Right renal cortex interstitium (tissue), 3 donors: ENCODE data around the gene SMARCE1. TPM values are rescaled to one million over a fixed set of nuclear protein-coding genes. Genes with fewer than 3 reads are reported as not detected.

ENCODE experiments used
- DNase-seq, 3 donors: peaks; one replicate each; pipeline ENCODE4 v3.0.0-alpha.2; 2013; ENCODE audit warnings: low read depth in 3 of 3, low spot score in 2 of 3
- polyA plus RNA-seq, 3 donors: library from polyadenylated mRNA; unstranded; fragments of 120-200 nt; gene quantifications; one replicate each; pipeline ENCODE4 v1.2.1, GENCODE V29; 2013; ENCODE audit not compliant: insufficient read length in 3 of 3

Gene SMARCE1
- polyA plus RNA-seq, 3 donors, result 272 to 303 (median 302) TPM

- peak in 2 of 3 donors; percentile 13 to 43 for DNase-seq
Observed at GRCh38 chr17:40646791-40647623, 611 bp downstream of the SMARCE1 start.

- no peak for DNase-seq
Observed at GRCh38 chr17:40645943-40646342, 1.7 kb downstream of the SMARCE1 start.

GRCh38 chr17:40645291-40645690 lies 2.3 kb downstream of the SMARCE1 start:
- no peak for DNase-seq

GRCh38 chr17:40637931-40638330 lies 9.7 kb downstream of the SMARCE1 start:
- DNase-seq, result no peak

GRCh38 chr17:40633871-40634270 lies 13.7 kb downstream of the SMARCE1 start:
- DNase-seq, result no peak

GRCh38 chr17:40632216-40632615 lies 15.4 kb downstream of the SMARCE1 start:
- no peak for DNase-seq

GRCh38 chr17:40629842-40630241 lies 17.8 kb downstream of the SMARCE1 start:
- DNase-seq, result no peak

GRCh38 chr17:40625311-40625710 lies 22.3 kb downstream of the SMARCE1 start:
- no peak for DNase-seq

GRCh38 chr17:40623419-40624210 lies 24.0 kb downstream of the SMARCE1 start:
- DNase-seq, result no peak

- no peak for DNase-seq
Observed at GRCh38 chr17:40622509-40622928, 25.1 kb downstream of the SMARCE1 start.

- no peak for DNase-seq
Observed at GRCh38 chr17:40621578-40621977, 26.0 kb downstream of the SMARCE1 start.

GRCh38 chr17:40621019-40621418 lies 26.6 kb downstream of the SMARCE1 start:
- no peak for DNase-seq

GRCh38 chr17:40618754-40619625 lies 28.6 kb downstream of the SMARCE1 start:
- DNase-seq, result no peak

GRCh38 chr17:40617678-40618240 lies 29.9 kb downstream of the SMARCE1 start:
- no peak for DNase-seq

GRCh38 chr17:40616592-40616991 lies 31.0 kb downstream of the SMARCE1 start:
- DNase-seq, result no peak

GRCh38 chr17:40615841-40616476 lies 31.7 kb downstream of the SMARCE1 start:
- no peak for DNase-seq

GRCh38 chr17:40615068-40615840 lies 32.4 kb downstream of the SMARCE1 start:
- no peak for DNase-seq

- no peak for DNase-seq
Observed at GRCh38 chr17:40614431-40615067, 33.1 kb downstream of the SMARCE1 start.
